GM23248 (cell line): ENCODE data around the gene GTPBP6.

Source experiments
- EZH2 ChIP-seq: fragments of 200-600 bp; sonication (generic); IDR thresholded peaks from 2 replicates; pipeline ENCODE4 v1.6.1; 2018; ENCODE audit warnings: antibody characterized with exemption, mild to moderate bottlenecking; ENCODE audit not compliant: insufficient read depth, poor library complexity, severe bottlenecking
- EZH2phosphoT487 ChIP-seq: fragments of 200-600 bp; sonication (generic); IDR thresholded peaks from 2 replicates; pipeline ENCODE4 v1.6.1; 2018; ENCODE audit warnings: antibody characterized with exemption, moderate library complexity, mild to moderate bottlenecking, low read depth; ENCODE audit not compliant: insufficient read depth

DNA sequence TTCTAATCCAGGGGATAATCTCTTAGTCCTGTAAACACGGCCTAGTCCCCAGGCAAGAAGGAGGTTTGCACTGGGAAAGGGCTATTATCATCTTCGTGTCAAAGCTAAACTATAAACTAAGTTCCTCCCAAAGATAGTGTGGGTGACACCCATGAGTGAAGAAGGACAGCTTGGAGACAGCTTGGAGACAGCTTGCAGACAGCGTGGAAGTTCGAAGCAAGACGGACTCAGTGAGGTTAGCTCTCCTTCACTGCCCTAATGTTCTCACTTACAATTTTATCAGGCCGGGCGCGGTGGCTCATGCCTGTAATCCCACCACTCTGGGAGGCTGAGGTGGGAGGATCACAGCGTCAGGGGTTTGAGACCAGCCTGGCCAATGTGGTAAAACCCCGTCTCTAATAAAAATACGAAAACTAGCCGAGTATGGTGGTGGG, 56.7 kb downstream of the GTPBP6 start:
- TF ChIP-seq EZH2 (no peak), EZH2phosphoT487 (no peak)
